Activated T-helper 2 cell treated with anti-CD3 and anti-CD28 coated beads, Interferon-gamma antibody, Interleukin-2, Interleukin-4, amounts not matched to agents 10 μg/mL and 5 μg/mL and 100 μg/mL, durations not matched to agents 14 hours and 24 hours and 36 hours (primary cell): ENCODE results near the gene MDGA2. TPM values are rescaled to one million over a fixed set of nuclear protein-coding genes. Genes with fewer than 3 reads are reported as not detected.
"Not testable (repeated sequence)": the region's sequence is repeated elsewhere in the genome, so short reads cannot be mapped to it uniquely, and the experiment has no call there.

Experiments
- DNase-seq: peaks from one replicate; pipeline ENCODE4 v3.0.0; 2021; ENCODE audit warnings: low spot score
- H3K27ac Mint-ChIP-seq: one replicate; pipeline ENCODE4 v1.8.0; 2021; ENCODE audit warnings: mixed read lengths
- H3K27me3 Mint-ChIP-seq: one replicate; pipeline ENCODE4 v1.8.0; 2021; ENCODE audit warnings: low read depth, mixed read lengths
- H3K36me3 Mint-ChIP-seq: one replicate; pipeline ENCODE4 v1.8.0; 2021; ENCODE audit warnings: low read depth, mixed read lengths
- H3K4me1 Mint-ChIP-seq: one replicate; pipeline ENCODE4 v1.8.0; 2021; ENCODE audit warnings: low read depth, mixed read lengths
- H3K4me3 Mint-ChIP-seq: one replicate; pipeline ENCODE4 v1.8.0; 2021; ENCODE audit warnings: low read depth, mild to moderate bottlenecking, moderate library complexity, mixed read lengths
- H3K9me3 Mint-ChIP-seq: one replicate; pipeline ENCODE4 v1.8.0; 2021; ENCODE audit warnings: mixed read lengths
- intact Hi-C: fragments of 100-400 bp; cut with micrococcal nuclease; formaldehyde crosslinking; loops from one replicate; pipeline ENCODE4 v1.15.1; 2023
- total RNA-seq: library from RNA; stranded (reverse); gene quantifications from 2 replicates; pipeline ENCODE4 v1.2.3, GENCODE V29; 2022

MDGA2 gene
- total RNA-seq, 1 donor from 2014 or later, result not detected

DNA sequence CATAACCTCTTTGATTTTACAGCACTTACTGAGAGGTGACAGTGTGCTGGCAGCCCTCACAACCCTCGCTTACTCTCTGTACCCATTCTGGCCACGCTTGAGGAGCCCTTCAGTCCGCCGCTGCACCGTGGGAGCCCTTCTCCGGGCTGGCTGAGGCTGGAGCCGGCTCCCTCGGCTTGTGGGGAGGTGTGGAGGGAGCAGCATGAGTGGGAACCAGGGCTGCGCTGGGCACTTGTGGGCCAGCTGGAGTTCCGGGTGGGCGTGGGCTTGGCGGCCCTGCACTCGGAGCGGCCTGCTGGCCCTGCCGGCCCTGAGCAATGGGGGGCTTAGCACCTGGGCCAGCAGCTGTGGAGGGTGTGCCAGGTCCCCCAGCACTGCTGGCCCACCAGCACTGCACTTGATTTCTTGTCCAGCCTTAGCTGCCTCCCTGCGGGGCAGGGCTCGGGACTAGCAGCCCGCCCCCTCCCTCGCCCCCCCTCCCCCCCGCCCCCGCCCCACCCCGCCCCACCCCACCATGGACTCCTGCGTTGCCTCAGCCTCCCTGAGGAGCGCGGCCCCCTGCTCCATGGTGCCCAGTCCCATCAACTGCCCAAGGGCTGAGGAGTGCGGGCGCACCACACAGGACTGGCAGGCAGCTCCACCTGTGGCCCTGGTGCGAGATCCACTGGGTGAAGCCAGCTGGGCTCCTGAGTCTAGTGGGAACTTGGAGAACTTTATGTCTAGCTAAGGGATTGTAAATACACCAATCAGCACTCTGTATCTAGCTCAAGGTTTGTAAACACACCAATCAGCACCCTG lies 9.9 kb downstream of the MDGA2 start:
- intact Hi-C loops, result no loop called here
- Mint-ChIP-seq H3K36me3 (no peaks in the 10 kb centered on the region), H3K4me3 (no peak overlapping the region)

DNA sequence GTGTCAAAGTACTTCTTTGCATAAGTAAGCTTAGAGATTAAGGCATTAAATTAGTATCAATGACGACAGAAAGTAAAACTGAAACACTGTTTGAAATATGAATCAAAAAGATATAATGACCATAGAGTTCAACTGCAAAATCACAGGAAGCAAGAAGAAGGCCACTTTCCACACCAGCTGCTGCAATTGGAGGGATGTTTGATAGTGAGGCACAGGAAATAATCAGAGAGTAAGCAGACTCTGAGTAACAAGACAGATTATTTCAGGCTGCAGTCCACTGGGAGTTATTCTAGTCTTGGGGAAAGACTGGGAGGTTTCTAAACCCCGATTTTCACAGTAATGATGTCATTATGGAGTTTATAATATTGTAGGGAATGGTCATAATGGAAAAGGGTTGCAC lies 12.9 kb downstream of the MDGA2 start:
- no peaks in the 10 kb centered on the region for H3K9me3 Mint-ChIP-seq
- no peaks in the 10 kb centered on the region for H3K4me1 Mint-ChIP-seq
- H3K27ac Mint-ChIP-seq, result no peak overlapping the region
- no peak for DNase-seq
- no peaks in the 10 kb centered on the region for H3K36me3 Mint-ChIP-seq
- intact Hi-C loops, result no loop called here
- no peaks in the 10 kb centered on the region for H3K27me3 Mint-ChIP-seq
- no peak overlapping the region for H3K4me3 Mint-ChIP-seq

More for the DNA sequence above, 9.9 kb downstream of the MDGA2 start:
- Mint-ChIP-seq H3K9me3 (no peaks in the 10 kb centered on the region), H3K27ac (no peak overlapping the region), H3K27me3 (no peaks in the 10 kb centered on the region), H3K4me1 (no peaks in the 10 kb centered on the region)
- DNase-seq, result no peak

DNA sequence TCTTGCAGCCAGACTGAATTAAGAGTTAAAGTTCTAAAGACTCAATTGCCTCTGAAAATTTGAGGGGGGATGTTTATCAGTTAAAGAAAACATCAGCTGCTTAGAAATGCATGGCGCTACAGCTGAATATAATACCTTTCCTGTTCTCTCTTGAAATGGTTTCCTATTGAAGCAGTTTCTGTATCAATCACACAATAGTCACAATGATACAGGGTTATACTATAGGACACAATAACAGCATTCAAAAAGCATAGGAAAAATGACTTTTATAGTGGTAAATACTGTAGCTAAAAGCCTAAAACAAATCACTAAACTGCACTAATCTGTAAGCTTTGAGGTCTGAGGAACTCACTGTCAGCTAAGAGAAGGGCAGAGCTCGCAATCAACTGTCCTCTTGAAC lies 15.2 kb downstream of the MDGA2 start:
- Mint-ChIP-seq H3K27ac (no peak overlapping the region), H3K4me3 (no peak overlapping the region), H3K36me3 (no peaks in the 10 kb centered on the region), H3K9me3 (no peaks in the 10 kb centered on the region), H3K27me3 (no peaks in the 10 kb centered on the region), H3K4me1 (no peaks in the 10 kb centered on the region)
- intact Hi-C loops, result no loop called here
- no peak for DNase-seq

DNA sequence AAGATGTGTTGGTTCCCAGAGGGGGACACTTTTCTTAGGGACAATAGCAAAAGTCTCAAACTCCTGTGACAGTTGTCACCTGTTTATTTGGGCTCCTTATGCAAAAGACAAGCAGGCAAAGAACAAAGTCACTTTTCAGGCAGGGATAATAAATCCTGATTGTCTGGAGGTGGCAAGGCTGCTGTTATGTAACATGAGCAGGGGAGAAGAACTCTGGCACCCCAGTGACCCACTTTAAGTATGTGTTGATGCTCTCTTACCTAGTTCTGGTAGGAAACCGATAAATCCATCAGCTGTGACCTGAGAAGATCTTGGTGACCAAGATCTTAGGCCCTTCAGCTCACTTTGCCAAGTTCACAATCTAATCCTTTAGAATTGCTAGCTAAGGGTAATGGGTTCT lies 17.4 kb downstream of the MDGA2 start:
- no peaks in the 10 kb centered on the region for H3K27me3 Mint-ChIP-seq
- no peak overlapping the region for H3K27ac Mint-ChIP-seq
- H3K9me3 Mint-ChIP-seq, result no peaks in the 10 kb centered on the region
- H3K4me1 Mint-ChIP-seq, result no peaks in the 10 kb centered on the region
- intact Hi-C loops, result no loop called here
- no peaks in the 10 kb centered on the region for H3K36me3 Mint-ChIP-seq
- DNase-seq, result no peak
- no peak overlapping the region for H3K4me3 Mint-ChIP-seq

DNA sequence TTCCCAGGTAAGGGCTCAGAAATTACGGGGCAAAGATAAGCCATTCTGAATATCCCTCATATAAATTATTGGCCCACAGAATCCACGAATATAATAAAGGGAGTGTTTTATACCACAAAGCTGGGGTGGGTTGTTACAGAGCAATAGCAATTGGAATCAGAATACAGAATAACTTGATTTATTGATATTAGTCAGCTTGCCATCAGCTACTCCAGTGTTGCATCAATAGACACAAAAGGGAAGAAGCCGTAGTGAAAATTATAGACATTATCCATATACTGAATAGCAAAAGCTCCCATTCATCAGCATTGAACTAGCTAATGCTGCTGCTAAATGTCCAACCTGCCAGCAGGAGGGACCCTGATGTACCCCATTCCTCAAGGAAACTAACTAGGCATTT lies 18.3 kb downstream of the MDGA2 start:
- H3K27me3 Mint-ChIP-seq, result no peaks in the 10 kb centered on the region
- intact Hi-C loops, result no loop called here
- no peak for DNase-seq
- no peaks in the 10 kb centered on the region for H3K36me3 Mint-ChIP-seq
- H3K4me3 Mint-ChIP-seq, result no peak overlapping the region
- H3K9me3 Mint-ChIP-seq, result no peaks in the 10 kb centered on the region
- H3K4me1 Mint-ChIP-seq, result no peaks in the 10 kb centered on the region
- no peak overlapping the region for H3K27ac Mint-ChIP-seq

DNA sequence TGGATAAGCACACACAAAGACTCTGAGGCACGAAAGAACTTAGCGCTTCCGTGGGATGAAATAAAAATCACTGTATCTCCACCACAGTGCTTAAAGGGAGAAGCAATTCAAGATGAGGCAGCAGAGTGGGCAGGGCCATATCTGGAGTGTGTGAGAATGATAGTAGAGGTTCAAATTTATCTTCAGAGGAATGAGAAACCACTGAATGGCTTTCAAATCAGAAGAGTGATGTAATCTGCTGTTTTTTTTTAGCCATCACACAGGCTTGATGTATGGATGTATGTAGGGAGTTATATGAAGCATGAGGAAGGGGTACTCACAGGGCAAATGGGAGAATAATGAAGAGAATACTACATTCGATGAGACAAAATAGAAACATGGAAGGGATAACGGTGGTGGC lies 24.1 kb downstream of the MDGA2 start:
- Mint-ChIP-seq H3K4me1 (no peaks in the 10 kb centered on the region), H3K9me3 (no peaks in the 10 kb centered on the region), H3K27ac (no peak overlapping the region), H3K36me3 (no peaks in the 10 kb centered on the region), H3K4me3 (no peak overlapping the region), H3K27me3 (no peaks in the 10 kb centered on the region)
- DNase-seq, result no peak
- intact Hi-C loops, result no loop called here

DNA sequence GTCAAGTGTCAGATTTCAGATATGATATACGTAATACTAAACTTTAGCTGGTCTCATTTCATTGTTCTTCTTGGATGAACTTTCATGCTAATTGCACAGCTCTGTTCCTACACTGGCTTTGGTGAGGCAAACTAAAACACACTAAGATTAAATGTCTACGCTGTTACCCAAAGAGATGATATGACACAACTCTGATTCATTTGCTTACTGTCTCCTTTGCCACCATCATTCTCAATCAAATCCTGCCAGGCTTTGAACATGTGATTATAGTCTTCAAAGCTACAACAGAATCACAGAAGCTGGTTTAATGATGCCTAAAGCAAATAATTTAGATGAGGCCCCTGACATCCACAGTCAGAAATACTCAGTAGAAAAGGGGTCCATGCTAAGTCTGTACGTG lies 37.7 kb downstream of the MDGA2 start:
- Mint-ChIP-seq H3K9me3 (peaks cover 33% of the 10 kb centered on the region), H3K27ac (no peak overlapping the region)
- intact Hi-C loops, result no loop called here

DNA sequence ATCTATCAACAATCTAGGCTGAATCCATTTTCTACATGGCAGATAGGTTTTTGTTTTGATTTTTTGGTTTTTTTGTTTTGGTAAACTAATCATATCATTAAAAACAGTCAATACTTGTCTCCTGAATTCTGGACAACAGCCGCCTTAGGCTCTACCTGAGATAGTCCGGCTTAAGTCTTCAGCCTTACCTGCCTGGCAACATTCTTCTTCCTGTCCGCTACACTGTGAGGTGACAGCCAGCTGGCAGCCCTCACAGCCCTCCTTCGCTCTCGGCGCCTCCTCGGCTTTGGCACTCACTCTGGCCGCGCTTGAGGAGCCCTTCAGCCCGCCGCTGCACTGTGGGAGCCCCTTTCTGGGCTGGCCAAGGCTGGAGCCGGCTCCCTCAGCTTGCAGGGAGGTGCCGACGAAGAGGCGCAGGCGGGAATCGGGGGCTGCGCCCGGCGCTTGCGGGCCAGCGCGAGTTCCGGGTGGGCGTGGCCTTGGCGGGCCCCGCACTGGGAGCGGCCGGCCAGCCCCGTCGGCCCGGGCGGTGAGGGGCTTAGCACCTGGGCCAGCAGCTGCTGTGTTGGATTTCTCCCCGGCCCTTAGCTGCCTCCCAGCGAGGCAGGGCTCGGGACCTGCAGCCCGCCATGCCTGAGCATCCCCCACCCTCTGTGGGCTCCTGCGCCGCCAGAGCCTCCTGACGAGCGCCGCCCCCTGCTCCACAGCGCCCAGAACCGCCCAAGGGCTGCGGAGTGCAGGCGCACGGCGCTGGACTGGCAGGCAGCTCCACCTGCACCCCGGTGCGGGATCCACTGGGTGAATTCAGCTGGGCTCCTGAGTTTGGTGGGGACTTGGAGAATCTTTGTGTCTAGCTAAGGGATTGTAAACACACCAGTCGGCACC lies 49.0 kb downstream of the MDGA2 start:
- H3K4me3 Mint-ChIP-seq, result no peak overlapping the region
- H3K4me1 Mint-ChIP-seq, result no peaks in the 10 kb centered on the region
- intact Hi-C loops, result no loop called here
- DNase-seq, result no peak
- H3K36me3 Mint-ChIP-seq, result no peaks in the 10 kb centered on the region
- H3K27me3 Mint-ChIP-seq, result no peaks in the 10 kb centered on the region
- no peak overlapping the region for H3K27ac Mint-ChIP-seq
- H3K9me3 Mint-ChIP-seq, result peaks cover 23% of the 10 kb centered on the region

More for the DNA sequence above, 37.7 kb downstream of the MDGA2 start:
- Mint-ChIP-seq H3K27me3 (no peaks in the 10 kb centered on the region), H3K36me3 (no peaks in the 10 kb centered on the region), H3K4me3 (no peak overlapping the region), H3K4me1 (no peaks in the 10 kb centered on the region)
- DNase-seq, result no peak

DNA sequence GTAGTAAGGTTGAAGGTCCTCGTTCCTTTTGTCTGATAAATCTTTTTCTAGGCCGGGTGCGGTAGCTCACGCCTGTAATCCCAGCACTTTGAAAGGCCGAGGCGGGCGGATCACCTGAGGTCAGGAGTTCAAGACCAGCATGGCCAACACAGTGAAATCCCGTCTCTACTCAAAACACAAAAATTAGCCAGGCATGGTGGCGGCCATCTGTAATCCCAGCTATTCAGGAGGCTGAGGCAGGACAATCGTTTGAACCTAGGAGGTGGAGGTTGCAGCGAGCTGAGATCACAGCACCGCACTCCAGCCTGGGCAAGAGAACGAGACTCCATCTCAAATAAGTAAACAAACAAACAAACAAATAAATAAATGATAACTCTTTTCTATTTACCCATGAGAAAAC lies 51.3 kb downstream of the MDGA2 start:
- H3K4me1 Mint-ChIP-seq, DNase-seq, intact Hi-C loops, H3K36me3 Mint-ChIP-seq, H3K4me3 Mint-ChIP-seq, H3K27me3 Mint-ChIP-seq, H3K27ac Mint-ChIP-seq: not testable (repeated sequence)
- H3K9me3 Mint-ChIP-seq, result peaks cover 21% of the 10 kb centered on the region

DNA sequence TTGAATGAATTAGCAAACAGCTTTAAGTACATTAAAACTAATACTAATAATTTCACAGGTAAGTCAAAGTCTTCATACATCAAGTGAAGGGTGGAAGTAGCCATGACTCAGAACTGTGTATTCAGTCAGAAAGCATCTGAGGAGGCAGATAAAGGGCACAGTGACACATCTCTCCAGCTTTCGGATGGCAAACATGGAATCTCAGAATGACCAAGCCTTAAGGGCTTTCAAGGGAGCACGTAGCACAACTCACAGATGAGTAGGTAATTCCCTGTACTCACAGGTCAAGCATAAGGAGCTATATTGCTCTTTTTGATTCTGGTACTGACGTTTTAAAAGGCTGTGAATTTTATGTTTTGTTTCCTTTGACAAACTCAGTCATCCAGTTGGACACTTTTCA lies 56.0 kb downstream of the MDGA2 start:
- intact Hi-C loops, result no loop called here
- Mint-ChIP-seq H3K9me3 (peaks cover 7% of the 10 kb centered on the region), H3K36me3 (no peaks in the 10 kb centered on the region), H3K27me3 (no peaks in the 10 kb centered on the region), H3K4me1 (no peaks in the 10 kb centered on the region), H3K4me3 (no peak overlapping the region), H3K27ac (no peak overlapping the region)
- no peak for DNase-seq

DNA sequence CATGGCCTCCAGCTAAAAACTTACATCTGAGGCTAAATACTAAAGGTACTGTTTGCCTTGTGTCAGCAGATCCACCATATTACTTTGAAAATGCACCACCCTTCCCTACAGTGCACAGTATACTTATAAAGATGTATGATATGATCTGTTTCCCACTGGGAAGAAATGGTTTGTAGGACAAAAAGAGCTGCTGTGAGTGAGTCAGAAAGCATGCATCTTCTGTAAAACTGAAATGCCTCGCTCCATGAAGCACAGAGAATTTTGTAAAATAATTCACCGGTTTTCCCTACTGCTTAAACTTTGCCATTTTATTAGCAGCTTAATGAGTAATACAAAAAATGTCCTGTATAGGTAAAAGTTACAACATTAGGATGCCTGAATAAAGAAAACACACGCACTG lies 68.8 kb downstream of the MDGA2 start:
- Mint-ChIP-seq H3K36me3 (no peaks in the 10 kb centered on the region), H3K27ac (no peak overlapping the region), H3K4me3 (no peak overlapping the region), H3K4me1 (no peaks in the 10 kb centered on the region), H3K9me3 (peaks cover 34% of the 10 kb centered on the region), H3K27me3 (no peaks in the 10 kb centered on the region)
- DNase-seq, result no peak
- intact Hi-C loops, result no loop called here

DNA sequence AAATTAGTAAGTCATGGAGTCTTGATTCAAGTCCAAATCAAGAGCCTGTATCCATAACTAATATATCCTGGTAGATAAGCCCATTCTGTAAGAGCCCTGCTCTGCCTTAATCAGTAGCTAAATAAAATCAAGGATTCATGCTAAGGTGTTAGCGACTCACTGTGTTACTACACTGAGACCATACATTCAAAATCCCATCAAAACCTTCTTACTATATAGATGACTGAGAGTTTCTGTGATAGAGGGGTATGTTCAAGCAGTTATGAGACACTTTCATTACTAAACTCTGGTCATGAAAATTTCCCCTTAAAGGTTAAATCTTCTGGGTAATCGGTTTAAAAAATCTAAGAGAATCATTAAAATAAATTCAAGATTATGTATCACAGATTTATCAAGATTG lies 78.5 kb downstream of the MDGA2 start:
- DNase-seq, result no peak
- Mint-ChIP-seq H3K27me3 (no peaks in the 10 kb centered on the region), H3K4me1 (no peaks in the 10 kb centered on the region), H3K4me3 (no peak overlapping the region), H3K9me3 (peaks cover 16% of the 10 kb centered on the region), H3K36me3 (no peaks in the 10 kb centered on the region), H3K27ac (no peak overlapping the region)
- intact Hi-C loops, result no loop called here

DNA sequence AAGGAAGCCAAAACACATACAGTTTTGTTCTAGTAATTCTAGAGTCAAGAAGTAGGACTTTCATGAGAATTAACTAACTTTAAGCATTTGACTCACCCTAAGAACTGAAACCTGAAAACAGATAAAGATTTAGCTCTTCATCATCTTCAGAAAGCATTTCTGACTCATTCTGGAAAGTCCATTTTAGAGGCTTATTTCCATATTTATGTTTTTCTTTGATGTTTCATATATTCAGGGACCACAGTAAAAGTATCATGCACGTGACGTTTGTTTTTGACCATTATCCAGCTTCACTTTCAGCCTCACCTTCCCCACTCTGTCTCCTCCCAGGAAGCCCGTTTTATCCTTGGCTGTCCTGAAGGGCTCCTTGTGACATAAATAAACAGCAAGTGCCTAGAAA lies 79.2 kb downstream of the MDGA2 start:
- intact Hi-C loops, result no loop called here
- no peak for DNase-seq
- H3K9me3 Mint-ChIP-seq, result peaks cover 22% of the 10 kb centered on the region
- no peaks in the 10 kb centered on the region for H3K36me3 Mint-ChIP-seq
- no peaks in the 10 kb centered on the region for H3K4me1 Mint-ChIP-seq
- no peak overlapping the region for H3K4me3 Mint-ChIP-seq
- no peak overlapping the region for H3K27ac Mint-ChIP-seq
- H3K27me3 Mint-ChIP-seq, result no peaks in the 10 kb centered on the region
